HG02938 (cell line): Measurements from ENCODE around the gene PRKN.

ENCODE experiments used
- ATAC-seq: cut with Tn5 transposase; IDR thresholded peaks from one replicate; pipeline ENCODE4 v1.9.1; 2021; ENCODE audit warnings: mild to moderate bottlenecking, moderate library complexity; ENCODE audit not compliant: unreplicated experiment

The PRKN gene

GRCh38 chr6:161696801-161697200 is 1030.8 kb downstream of the PRKN start:
- no peak for ATAC-seq

GRCh38 chr6:161694995-161695394 is 1032.6 kb downstream of the PRKN start:
- ATAC-seq: no peak

GRCh38 chr6:161686655-161687054 is 1040.9 kb downstream of the PRKN start:
- ATAC-seq: no peak

GRCh38 chr6:161684731-161685475 is 1042.7 kb downstream of the PRKN start:
- ATAC-seq: no peak

- no peak for ATAC-seq
Measured at GRCh38 chr6:161683400-161683799, 1044.2 kb downstream of the PRKN start.

GRCh38 chr6:161682982-161683381 is 1044.6 kb downstream of the PRKN start:
- no peak for ATAC-seq

DNA sequence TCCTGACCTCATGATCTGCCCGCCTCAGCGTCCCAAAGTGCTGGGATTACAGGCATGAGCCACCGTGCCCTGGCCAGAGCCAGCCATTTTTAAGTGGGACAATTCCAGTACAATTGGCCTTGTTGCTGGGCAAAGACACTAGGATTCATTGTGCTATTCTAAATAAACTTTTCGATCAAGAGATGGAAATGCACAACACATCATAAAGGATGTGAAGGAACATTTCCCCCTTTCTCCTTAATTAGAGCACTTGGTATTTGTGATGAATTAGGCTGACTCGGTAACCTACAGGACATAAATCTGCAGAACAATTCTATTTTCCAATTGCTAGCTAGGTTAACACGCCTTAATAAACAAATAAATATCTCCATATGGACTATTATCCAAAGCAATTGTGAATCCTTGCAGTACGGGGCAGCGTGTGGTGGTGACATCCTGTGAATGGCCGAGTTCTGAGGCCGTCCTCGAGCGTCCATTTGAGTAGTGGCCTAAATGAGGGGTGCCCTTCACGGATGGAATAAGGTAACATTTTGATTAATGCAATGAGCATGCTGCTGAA is 1047.5 kb downstream of the PRKN start:
- ATAC-seq: no peak

DNA sequence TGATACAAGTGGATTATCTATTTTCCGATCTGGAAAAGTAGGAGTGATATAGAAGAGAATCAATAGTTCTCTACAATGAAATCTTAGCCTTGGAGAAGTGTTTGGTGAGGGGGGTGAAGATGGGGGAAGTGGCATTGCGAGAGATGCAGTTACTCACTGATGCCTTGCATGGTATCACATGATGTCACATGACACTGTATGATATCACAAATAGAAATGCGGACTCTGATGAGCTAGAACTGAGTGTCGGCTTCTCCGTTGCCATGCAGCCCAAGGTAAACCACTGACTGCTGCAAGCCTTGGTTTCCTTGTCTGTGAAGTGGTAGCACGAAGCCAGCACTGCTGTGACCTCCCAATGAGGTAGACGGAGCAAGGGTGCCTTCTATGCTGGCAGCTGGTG is 1050.4 kb downstream of the PRKN start:
- ATAC-seq: no peak

DNA sequence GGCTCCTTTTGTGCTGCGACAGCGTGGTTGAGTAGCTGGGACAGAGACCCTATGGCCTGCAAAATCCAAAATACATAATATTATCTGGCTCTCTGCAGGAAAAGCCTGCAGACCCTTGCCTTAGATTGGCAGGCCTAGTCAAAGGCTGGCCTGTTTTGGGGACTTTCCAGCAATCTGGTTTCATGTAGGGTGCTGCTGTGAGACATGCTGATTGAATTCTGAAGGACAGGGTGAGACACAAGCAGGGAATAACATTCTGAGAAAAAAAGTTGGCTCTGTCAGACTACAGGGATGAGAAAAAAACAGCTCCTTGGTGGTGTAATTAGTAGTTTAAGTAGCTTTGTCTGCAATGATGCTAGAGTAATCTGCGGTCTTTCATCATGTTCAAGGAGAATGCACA is 1051.0 kb downstream of the PRKN start:
- ATAC-seq: no peak

DNA sequence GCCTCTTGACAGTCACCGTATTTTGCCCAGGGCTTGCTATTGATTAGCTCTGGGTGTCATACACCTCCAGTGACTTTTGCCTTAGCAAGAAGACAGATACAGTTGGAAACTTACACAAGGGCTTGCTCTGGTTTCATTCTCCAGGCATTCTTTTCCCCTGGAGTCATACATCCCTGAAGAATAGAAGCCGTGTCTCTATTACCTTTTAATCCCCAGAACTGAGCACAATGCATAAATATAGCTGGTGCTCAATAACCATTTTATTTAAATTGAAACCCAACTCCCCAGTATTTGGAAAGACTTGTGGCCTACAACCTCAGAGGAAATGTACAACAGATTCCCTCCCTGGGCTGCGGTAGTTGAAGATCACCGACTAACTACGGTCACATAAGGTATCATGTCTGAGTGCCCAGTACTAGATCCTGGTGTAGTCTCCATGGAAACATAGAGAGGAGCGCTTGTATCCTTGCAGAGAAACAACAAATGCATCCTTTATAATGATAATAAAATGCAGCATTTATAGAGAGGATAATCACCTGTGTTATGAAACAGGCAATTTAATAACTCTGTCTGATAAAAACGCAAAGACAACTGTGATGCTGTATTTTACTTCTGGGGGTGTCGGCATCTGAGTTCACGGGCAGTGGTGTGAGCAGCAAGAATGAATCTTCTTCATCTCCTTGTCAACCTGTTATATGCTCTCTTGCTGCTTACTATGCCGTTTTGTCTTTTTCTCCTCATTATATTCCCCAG is 1052.5 kb downstream of the PRKN start:
- no peak for ATAC-seq

- ATAC-seq: no peak
Measured at GRCh38 chr6:161673026-161673425, 1054.5 kb downstream of the PRKN start.

DNA sequence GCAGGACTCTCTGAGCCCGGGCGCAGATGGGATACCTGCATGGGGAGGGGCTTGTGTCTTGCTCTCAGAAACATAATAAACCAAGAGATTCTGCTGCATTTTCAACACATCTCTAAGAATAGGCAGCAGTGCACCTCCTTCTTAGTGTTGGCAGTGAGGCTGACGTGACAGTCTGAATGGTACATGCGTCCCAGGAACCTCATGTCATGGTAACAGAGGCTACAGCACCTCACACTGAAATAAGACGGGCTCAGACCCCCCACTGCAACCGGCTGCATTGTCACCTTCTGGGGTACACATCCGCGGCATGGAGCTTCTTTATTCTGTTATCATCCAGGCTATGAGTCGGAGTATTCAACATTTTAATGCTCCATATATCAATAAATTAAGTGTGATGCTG is 1056.4 kb downstream of the PRKN start:
- no peak for ATAC-seq

DNA sequence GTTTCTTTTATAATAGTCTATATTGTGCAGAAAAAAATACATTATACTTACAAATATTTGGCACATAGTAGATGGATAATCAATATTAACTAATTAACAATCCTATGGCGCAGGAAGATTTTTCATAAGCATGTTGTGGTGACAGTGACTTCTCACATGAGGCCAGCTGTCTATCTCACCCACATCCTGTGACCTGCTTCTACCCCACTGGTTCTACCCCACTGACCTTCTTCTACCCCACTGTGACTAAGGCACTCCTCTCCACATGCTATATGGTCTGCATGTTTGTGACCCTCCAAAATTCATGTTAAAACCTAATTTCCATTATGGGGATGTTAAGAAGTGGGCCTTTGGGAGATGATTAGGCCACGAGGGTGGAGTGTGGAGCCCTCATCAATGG is 1058.9 kb downstream of the PRKN start:
- ATAC-seq: no peak

DNA sequence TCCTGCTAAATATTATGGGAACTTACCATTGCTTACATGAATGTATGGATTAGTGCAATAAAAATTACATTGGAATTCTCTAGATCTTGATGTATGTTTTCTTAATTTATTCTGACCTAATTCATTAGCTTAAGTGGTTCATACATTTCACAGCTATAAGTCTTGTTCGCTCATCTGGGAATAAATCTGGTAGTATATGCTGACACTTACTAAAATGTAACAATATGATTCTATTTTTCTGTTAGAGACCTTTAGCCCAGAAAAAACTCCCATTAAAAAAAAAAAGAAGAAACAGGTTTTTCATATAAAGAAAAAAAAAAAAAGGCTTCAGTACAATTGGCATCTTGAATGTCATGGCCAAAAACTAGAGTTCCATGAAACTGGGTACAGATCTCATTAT is 1059.6 kb downstream of the PRKN start:
- ATAC-seq: no peak

GRCh38 chr6:161663682-161664081 is 1063.9 kb downstream of the PRKN start:
- ATAC-seq: no peak

- ATAC-seq: no peak
Measured at GRCh38 chr6:161660666-161661571, 1066.6 kb downstream of the PRKN start.

DNA sequence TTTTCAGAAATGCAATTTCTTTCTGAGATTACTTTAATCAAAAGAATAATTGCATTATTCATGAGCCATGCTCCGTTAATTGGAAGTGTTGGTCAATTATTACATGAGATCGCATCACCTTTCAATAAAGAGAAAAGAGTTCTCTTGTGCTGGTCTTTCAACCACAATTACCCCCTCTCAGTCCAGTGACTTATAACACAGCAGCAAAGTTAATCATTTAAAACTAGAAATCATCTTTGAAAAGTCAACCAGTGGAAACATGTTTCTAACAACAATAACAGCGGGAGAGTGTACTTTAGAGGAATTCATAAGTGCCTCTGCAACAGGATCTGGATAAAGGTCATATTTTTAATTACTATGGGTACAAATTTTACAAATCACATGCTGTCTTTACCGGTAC is 1069.4 kb downstream of the PRKN start:
- no peak for ATAC-seq

DNA sequence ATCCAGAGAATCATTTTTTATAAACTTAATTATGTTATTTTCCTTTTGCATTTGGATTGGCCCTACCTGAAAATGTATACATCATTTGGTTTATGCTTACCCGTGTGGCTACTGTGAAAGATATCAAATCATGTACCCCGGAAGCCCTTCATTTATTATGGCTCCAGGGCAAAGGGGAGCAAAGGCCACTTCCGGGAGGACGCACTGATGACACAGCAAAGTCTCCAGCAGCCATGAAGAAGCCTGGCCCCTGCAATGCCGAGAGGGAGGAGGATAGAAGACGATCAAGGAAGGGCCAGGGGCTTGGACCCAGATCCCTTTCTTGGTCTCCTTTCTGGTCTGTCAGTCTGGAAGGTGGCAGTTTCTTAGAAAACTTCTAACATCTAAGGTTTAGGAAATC is 1073.4 kb downstream of the PRKN start:
- ATAC-seq: no peak

DNA sequence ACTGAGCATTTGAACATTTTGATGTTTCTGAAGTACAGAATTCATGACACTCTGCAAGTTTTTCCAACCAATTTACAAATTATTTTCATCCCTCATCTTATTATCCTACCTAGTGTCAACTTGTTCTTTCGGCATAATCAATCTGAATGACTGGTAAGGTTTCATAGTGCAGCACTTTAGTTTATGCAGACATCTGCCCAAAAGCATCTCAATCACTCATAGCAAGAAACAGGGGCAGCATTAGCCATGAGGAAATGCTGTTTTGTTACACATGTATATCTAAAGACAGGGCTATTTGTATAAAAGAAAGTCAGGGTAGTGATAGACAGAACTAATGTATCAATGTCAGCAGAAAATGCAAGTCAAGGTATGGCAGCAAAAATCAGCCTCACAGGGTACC is 1075.6 kb downstream of the PRKN start:
- no peak for ATAC-seq

DNA sequence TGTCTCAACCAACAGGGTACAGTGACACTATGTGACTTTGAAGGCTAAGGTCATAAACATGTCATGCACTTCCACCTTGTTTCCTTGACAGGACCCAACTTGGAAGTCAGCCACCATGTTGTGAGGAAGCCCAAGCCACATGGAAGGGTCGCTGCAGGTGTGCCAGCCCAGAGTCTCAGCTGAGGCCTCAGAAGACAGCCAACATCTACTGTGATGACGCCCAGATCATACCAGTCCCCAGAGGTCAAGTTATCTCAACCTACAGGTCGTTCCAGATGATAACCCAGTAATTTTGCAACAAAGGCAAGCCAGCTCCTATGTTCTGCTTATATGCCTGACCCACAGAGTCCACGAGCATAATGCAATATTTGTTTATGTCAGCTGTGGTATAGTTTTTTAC is 1077.7 kb downstream of the PRKN start:
- ATAC-seq: no peak

DNA sequence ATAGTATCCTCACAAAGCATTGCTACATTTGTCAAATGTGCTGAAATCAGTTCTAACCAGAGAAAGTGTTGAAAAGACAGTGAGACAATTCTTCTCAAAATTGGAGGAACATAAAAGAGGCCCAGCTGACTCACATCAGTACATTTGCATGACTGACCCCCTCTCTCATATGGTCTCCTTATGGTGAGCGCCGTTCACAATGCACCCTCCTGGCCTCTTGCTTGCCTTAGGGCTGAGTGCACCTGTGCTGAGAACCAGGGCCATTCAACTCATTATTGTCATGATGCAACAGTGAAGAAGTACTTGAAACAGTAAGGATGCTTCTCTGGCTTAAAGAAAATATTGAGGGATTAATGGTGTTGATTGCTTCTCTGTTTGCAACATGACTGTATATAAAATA is 1078.5 kb downstream of the PRKN start:
- no peak for ATAC-seq
